ENCODE results near the gene TAF4.

DNA sequence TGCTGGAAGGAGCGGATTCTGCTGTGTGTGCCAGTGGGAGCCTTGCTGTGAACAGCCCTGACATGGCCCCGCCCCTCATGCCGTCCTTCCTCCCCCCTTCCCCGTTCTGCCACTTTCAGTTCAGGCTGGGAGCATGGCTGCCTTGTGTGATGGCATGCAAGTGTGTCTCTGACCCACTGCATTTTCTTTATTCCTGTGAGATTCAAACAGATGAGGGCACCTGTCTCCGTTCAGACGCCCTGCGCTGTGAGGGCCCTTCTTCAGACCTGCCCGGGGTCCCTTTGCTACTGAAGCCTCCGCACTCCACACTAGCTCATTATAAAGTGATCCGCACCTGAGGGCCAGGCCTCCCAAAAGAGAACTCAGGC is 88.3 kb downstream of the TAF4 start:
- TF ChIP-seq EZH2 (optimal IDR thresholded peaks at IDR 0.05; ENCODE audit: low read depth, low read length) (no peak), EZH2phosphoT487 (IDR thresholded peaks at IDR 0.05; ENCODE audit: low read length) (no peak)
- TF ChIP-seq, protein P1, sequence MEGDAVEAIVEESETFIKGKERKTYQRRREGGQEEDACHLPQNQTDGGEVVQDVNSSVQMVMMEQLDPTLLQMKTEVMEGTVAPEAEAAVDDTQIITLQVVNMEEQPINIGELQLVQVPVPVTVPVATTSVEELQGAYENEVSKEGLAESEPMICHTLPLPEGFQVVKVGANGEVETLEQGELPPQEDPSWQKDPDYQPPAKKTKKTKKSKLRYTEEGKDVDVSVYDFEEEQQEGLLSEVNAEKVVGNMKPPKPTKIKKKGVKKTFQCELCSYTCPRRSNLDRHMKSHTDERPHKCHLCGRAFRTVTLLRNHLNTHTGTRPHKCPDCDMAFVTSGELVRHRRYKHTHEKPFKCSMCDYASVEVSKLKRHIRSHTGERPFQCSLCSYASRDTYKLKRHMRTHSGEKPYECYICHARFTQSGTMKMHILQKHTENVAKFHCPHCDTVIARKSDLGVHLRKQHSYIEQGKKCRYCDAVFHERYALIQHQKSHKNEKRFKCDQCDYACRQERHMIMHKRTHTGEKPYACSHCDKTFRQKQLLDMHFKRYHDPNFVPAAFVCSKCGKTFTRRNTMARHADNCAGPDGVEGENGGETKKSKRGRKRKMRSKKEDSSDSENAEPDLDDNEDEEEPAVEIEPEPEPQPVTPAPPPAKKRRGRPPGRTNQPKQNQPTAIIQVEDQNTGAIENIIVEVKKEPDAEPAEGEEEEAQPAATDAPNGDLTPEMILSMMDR (IDR thresholded peaks at IDR 0.05; ENCODE audit: low read length) = no peak
